NCI-H748 (cell line): ENCODE measurements around the gene ZNF496.
"Not testable (repeated sequence)": the region's sequence is repeated elsewhere in the genome, so short reads cannot be mapped to it uniquely, and the experiment has no call there.

Experiments
- DNase-seq: peaks from one replicate; lab custom pipeline; 2025; ENCODE audit not compliant: unreplicated experiment; lab: John Stamatoyannopoulos, UW

ZNF496 gene

DNA sequence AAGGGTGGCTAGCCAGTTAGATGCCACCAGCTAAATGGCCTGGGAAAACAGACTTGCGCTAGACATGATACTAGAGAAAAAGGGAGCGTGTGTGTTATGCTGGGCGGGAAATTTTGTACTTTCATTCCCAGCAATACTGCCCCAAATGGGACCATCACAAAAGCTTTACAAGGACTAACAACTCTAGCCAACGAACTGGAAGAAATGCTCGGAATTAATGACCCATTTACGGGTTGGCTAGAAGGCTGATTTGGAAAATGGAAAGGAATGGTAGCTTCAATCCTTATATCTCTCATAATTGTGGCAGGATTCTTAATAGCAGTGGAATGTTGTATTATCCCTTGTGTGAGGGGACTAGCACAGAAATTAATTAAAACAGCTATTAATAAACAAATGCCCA lies 27.9 kb upstream of the ZNF496 start:
- no peak for DNase-seq

DNA sequence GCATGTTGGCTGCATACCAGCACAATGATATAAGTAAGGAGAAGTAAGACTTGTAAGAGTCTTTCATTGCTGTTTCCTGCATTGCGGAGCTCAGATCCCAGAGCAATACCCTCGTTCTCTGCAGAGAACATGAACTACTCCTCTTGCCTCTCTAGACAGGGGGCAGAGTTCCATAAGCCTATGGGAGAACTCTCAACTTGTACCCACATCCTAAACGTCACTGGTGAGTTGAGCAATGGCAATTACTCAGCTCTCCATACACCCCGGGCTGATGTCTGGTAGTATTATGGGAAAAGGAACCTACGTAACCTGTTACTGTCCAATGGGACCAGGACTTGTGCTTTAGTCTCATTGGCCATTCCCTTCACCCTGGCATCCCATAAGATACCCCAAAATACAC lies 27.3 kb upstream of the ZNF496 start:
- DNase-seq = no peak

DNA sequence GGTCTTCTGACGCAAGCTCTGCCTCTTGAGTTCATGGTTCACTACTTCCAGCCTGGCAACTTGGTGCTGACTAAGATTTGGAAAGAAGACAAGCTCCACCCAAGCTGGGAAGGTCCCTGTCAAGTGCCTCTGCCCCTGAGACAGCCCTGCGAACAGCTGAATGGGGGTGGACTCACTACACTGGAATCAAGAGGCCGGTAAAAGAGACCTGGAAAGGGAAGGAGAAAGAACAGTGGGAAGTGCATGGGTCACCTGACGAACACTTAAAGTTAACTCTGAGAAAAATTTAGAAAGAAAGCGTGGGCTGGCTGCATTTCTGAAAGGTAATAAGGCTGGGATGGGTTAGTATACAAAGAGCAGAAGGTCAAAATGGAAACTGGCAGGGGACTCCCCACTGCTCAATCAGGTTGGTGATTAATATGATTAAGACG lies 26.1 kb upstream of the ZNF496 start:
- no peak for DNase-seq

DNA sequence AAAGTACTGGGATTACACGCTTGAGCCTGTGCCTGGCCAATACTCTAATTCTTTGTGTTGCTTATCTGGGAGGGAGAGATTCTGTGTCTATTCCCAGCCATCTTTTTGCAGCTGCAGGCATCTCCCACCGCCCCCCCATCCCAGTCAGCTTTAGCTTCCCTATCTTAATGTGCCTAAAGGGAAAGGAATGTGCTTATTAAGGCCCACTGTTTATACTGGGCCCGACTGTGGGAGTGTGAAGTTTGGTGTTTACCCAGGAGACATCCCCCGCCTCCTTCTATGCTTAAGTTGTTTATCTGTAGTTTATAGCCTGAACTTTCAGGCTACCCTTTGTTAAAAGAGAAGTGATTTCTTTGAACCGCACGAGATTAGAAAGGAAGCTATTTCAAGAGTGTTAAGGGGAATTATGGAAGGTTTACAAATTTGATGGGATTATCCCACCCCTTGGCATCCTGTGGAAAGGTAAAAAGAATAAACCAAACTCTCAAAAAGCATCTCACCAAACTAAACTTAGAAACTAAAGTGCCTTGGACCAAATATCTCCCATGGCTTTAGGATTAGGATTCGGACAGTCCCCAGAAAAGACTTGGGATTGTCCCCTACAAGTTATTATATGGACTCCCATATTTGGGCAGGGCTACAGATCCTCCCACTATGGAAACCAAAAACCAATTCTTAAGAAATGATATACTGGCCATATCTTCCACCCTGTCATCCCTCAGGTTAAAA lies 25.5 kb upstream of the ZNF496 start:
- no peak for DNase-seq

DNA sequence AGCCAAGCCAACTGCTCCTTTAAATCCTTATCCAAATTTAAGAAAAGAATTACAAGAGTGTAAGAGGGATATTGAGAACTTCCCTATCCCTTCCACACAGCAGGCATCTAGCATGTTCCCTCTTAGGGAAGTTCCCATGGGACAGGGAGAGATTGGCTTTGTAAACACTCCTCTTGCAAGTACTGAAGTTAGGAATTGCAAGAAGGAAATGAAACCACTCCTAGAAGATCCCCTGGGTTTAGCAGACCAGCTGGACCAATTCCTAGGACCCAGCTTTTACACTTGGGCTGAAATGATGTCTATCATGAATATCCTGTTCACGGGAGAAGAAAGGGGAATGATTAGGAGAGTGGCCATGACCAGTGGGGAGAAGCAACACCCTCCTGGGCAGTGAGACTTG lies 23.5 kb upstream of the ZNF496 start:
- DNase-seq = not testable (repeated sequence)

DNA sequence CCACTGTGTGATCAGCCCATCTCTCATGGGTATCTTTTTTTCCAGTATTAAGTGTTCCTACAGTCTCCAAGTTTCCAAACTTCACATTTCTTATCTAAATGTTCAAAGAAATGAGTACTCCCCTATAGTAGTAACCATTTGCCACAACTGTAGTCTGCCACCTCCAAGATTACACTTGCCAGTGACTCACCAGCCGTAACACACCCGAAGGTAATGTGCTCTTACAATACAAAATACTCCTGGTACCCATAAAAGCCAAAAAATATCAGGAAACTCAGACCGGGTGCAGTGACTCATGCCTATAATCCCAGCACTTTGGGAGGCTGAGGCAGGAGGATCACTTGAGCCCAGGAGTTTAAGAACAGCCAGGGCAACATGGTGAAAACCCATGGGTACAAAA lies 20.5 kb upstream of the ZNF496 start:
- no peak for DNase-seq

DNA sequence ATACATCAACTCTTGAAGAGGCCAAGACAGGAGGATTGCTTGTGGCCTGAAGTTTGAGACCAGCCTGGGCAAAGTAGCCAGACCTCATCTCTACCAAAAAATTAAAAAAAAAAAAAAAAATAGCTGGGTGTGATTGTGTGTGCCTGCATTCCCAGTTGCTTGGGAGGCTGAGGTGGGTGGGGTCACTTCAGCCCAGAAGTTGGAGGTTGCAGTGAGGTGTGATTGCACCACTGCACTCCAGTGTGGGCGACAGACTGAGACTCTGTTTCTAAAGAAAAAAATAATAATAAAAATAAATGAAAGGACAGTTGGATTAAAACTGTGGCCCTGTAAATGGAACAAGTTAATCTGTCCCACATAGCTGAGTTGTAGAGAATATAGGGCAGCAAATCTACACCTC lies 18.9 kb upstream of the ZNF496 start:
- no peak for DNase-seq

DNA sequence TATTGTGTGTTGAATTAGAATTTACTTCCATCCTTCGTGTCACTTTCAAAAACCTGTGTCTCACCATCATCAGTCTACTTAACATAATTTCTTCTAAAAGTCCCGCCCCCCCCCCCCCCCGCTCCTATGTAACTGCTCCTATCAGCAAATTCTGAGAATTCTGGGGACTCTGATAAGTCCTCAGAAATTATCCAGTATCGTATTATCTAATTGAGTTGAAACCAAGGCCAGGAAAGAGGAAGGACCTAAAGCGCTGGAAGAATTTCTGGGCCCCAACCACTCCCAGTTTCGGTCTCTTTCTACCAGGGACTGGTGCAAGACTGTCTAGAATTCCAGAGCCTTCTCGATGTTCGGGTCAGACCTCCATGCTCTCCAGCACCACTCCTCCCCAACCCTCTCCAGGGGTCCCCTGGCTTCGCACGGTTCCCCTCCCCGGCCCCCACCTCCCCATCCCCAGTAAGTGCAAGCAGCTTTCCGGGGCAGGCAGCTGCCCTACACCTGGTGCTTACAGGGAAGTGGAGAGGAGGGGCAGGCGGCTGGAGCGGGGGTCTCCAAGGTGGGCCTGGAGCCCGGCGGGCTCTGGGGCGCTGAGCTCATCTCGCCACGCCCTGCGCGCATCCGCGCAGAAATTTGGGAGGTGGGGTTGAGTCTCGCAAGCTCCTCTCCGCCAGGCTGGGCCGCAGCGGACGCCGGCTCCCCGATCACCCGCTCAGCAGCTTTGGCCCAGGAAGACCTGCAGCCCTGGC lies 16.0 kb upstream of the ZNF496 start:
- no peak for DNase-seq

DNA sequence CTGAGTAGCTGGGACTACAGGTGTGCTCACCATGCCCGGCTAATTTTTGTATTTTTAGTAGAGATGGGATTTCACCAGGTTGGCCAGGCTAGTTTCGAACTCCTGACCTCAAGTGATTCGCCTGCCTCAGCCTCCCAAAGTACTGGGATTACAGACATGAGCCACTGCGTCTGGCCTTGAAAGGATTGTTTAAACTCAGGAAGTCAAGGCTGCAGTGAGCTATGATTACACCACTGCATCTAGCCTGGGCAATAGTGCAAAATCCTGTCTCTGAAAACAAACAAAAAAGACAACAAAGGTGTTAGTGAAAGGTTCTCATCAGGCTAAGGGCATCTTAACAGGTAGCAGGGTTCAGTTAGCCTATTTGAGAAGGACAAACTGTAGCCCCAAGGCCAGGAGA lies 14.2 kb upstream of the ZNF496 start:
- DNase-seq = no peak

DNA sequence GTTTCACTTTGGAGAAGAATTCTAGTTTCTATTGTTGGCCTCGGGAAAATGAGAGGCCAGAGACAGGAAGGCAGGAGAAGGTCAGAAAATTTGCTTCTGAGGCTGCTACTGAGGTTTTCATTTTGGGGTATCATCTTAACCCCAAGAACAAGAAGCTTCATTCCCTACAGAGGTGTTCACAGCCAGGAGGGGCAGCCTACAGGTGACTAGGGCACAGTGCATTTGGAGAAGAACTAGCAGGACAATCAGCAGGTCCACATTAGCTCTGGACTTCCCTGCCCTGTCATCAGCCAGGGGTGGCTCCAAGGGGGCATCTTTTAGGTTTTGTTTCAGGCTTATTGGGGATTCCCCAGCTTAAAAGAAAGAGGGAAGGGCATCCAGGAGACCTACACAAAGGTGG lies 12.1 kb upstream of the ZNF496 start:
- no peak for DNase-seq

DNA sequence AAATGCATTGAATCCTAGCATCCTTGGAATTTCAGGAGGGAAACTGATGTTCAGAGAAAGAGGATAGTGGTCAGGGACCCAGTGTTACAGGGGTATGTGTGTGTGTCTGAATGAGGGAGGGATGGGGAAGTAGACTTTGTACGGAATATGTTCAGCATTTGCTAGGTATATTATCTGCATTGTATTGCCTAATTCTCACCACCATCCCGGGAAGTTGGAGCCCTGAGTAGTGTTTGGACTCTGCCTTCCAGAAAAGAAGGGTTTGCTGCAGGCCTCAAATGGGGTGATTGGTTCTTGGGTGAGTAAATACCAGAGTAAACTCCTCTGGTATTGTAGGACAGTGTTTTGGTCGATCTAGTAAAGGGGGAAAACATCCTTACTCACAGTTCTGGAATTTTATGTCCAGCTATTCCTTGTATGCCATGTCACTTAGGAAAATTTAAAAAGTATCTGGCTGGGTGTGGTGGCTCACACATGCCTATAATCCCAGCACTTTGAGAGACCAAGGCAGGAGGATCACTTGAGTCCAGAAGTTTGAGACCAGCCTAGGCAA lies 7.1 kb upstream of the ZNF496 start:
- no peak for DNase-seq

DNA sequence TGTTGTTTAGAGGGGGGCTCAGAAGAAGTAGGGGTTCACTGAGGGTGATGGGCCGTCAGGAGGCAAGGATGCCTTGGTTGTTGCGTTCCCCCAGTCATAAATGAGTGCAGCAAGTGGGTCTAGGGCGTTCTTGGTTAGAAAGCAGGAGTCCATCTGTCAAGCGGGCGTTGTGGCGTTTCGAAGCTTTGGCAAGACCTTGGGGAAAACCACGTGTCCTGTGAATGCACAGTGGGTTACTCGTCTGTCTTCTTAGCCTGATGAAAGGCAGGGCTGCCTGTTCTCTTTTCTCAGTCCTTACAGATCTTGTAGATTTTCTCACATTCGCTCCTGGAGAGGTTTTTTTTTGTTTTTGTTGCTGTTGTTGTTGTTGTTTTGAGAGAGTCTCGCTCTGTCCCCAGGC lies 6.3 kb upstream of the ZNF496 start:
- no peak for DNase-seq

DNA sequence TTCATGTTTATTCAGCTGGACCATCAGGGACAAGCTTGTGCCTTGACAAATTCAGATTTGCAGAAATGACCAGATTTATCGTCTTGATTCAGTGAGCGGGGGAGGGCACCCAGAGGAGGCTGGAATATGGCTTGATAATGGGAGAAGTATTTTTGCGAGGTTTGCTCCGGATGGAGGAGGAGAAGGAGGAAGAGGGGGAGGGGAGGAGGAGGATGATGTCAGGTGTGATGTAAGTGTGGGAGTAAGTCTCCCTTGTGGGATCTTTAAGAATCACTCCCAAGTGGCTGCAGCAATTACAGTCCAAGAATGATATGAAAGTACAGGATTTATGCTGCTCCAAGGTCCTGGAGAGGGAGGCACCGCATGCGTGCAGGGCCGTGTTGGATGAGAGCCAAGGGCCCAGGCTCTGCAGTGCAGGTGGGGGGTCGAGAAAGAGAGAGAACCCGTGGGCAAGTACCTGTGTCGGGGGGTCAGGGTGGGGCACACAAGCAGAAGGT lies 5.6 kb upstream of the ZNF496 start:
- DNase-seq = no peak

DNA sequence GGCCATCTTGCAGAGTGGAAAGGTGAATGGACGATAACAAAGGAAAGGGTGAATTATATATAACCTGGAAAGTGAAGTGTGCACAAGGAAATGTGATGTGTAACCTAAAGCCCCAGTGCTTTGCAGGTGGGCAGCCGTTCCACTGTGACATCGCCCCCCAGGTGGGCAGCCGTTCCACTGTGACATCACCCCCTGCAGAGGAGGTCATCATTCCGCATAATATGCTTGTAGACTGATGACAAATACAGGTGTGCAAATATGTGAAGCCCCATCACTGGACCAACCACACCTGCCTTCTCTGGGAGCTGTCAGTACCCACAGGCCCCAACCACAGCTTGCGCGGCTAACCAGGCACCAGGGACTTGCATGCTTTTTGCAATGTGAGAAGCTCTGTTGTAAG lies 4.7 kb upstream of the ZNF496 start:
- peak; percentile 92 for DNase-seq

DNA sequence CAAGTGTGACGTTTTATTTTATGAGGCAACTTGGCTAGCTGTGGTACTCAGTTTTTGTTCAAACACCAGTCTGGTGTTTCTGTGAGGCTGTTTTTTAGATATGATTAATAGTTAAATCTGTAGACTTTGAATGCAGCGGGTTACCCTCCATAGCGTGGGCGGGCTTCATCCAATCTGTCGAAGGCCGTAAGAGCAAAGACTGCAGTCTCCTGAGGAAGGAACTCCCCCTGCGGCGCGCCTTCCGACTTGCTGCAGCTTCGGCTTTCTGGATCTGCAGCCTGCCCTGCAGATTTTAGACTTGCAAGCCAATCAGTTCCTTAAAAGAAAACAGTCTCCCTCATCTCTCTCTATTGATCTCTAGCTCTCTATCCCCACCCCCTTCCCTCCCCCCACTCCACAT lies 4.2 kb upstream of the ZNF496 start:
- DNase-seq = no peak

DNA sequence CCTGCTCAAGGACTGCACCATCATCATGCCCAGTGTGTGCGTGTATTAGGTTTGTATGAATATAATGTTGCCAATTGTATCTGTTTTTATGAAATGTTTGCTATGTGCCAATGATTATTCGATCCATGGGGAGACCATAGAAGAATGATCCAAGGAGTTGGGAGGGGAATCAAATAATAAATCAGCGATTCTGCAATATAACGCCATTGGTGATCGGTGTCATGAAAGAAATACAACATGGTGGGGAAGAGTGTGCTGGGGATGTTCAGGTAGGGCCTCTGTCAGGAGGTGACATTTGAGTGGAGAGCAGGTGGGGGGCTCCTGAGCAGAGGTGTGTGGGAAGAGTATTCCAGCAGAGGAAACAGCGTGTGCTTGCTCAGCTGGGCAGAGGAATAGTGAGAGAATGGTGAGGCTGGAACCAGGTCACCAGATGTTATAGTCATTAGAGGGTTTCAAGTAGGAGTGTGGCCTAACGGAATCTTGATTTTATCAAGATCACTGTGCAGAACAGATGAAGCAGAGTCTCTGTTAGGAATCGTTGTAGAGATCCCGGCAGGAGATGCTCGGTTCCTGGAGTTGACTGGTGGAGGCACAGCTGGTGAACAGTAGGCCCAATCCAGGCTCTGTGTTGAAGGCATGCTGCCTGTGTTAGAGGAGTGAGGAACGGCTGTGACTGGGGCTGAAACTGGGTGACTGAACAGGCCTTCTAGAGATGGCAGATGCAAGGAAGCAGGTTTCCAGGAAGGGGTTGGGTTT lies 2.9 kb upstream of the ZNF496 start:
- no peak for DNase-seq

DNA sequence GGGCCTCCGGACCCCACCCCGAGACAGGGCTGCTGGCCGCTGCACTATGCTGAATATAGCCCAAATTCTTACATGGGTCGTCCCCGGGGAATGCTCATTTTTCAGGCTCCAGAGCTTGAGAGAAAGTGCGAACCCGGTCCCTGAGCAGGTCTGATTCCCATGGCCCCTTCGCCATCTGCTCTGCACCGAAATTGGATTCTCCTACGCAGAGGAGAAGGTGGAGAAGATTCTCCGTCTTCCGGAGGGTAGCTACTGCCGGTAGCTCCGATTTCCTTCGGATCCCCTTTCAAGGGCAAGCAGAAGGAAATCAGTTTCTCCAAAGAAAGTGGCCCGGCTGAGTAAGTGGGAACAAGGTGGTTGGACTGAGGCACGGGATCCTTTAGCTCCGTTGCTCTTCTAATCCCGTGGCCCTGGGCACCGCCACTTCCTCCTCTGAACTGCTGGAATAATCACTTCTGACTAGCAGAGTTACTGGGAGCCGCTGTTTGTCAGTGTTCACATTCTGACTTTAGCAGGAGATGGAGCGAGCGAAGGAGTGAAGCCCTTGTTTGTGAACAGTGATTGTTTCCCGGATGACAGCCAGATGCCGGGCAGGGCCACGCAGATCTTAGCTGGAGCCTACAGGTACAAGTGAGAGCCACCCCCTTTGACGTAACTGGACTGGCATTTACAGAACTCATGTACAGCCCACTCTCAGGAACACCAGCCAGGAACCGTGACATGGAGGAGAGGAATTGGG lies 1.1 kb upstream of the ZNF496 start:
- peak; percentile 23 for DNase-seq

DNA sequence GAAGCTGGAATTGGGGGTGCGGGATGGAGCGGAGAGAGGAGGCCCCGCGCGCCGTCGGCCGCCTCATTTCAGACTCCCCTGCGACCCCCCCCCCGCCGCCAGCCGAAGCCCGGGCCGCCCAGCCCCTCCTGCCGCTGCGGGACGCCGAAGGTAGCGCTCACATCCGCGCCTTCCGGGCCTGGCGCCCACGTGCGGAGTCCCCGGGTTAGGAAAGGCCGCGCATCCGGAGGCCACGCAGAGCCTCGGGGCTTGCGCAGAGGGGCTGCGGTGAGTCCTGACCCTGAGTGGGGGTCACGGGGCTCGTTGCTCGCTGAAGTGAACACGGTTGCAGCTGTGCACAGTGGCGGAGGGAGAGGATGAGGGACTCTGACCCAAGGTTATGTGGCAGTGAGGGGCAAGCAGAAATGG lies 552 bp upstream of the ZNF496 start:
- peak; percentile 62 for DNase-seq

DNA sequence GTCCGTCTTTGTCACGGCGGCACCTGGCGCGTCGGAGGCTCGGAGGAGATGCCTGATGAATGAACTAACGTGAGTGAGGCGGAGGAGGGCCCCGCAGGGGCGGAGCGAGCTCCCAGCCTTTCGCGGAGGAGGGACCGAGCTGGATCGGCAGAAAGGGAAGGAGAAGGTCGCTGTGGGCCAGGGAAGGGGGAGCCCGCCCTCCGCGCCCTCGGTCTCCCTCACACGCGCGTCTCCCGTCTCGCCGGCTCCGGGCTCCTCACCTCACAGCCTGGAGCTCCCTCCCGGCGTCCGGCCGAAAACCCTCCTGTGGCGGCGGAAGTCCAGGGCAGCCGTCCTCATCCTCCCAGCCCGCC lies 519 bp downstream of the ZNF496 start:
- peak; percentile 75 for DNase-seq

DNA sequence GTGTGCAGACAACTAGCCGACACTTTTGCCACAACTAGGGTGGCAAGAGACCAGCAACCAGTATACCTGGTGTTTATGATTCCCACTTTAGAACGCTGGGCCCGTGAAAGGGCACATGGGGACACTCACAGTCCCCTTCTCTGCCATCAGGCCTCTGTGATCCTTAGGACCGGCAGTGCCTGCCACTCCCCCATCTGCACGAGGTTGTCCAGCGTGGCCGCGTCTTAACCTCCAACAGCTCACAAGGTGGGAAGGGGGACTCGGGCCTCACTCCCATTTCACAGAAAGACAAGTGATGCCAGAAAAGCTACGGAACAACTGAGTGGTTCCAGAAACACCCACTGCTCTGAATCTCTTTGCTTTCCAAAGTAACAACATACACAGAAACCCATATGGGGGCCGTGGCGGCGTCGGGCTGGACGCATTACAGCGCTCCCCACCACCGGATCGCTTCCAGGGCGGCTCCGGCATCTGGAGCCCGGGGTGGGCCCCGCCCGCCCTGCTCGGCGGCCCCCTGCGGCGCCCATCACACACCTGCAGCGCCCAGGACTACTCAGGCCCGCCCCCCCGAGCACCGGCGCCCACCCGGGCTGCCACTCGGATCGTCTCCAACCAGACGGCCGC lies 1.0 kb downstream of the ZNF496 start:
- peak; percentile 46 for DNase-seq
